ENCODE results near the gene APRT. TPM values are rescaled to one million over a fixed set of nuclear protein-coding genes. Genes with fewer than 3 reads are reported as not detected.

APRT gene
- total and polyA plus RNA-seq, 2 of the 4 experiments (the other 2 are of a cell fraction), result 40.5 to 157 TPM

DNA sequence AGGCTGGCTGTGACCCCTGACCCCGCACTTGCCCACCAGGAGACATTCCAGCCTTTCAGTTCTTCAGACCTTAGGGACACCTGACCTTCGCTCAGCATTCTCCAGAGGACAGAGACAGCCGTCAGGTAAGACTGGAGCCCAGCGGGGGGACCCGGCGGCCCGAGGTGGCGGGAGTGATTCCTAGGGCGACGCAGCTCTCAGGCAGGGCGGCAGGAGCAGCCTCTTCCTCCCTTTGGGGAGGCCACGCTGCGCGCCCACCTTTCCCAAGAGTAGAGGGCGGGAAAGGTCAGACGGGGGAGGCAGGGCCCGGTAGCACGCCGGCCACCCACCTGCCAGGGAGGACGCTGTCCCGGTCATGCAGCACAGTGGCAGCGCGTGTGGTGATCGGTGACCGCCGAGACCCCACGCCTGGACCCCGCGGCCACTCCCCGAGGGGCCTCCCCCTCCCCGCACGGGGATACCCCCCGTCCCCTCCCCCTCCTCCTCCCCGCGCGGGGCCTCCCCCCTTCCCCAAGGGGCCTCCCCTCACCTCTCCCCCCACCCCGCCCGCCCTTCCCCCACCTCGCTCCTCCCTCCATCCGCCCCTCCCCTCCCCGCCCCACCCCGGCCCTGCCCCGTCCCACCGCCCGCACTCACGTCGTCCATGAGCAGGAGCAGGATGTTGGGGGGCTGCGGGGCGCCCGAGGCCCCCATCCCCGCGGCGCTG lies 44.5 kb upstream of the APRT start (continued):
- no peak for TF ChIP-seq MAZ (IDR thresholded peaks at IDR 0.05; ENCODE audit: borderline replicate concordance, low read depth, low read length)
- TF ChIP-seq RCOR1 (IDR thresholded peaks at IDR 0.05; ENCODE audit: insufficient replicate concordance, low read length), result no peak

DNA sequence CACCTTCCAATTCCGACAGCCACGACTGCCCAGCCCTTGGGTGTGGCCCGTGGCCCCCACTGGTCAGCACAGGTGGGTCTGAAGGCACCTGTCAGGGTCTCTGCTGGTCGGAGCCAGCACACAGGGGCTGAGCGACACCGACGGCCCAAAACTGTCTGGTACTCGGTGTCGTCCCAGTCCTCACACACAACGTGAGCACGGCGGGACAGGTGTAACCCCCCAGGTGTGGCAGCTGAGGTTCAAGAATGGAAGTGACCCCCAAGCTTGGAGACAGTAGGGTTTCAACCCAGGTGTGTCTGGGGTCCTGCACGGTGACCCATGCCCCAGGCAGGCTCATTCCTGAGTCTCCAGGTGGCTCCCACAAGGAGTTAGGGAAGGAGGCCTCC lies 44.0 kb upstream of the APRT start:
- Histone ChIP-seq H3K9me1 (ENCODE audit: insufficient read depth, low read length) (0 out of 2 replicates have a peak, but pooled peaks cover 4% of the 10 kb centered on the region), H4K5ac (ENCODE audit: low read depth, low read length) (no peak overlapping the region), H3K4ac (ENCODE audit: low read depth, low read length) (peak overlapping the region; percentile 76), H3K56ac (ENCODE audit: extremely low read depth, insufficient read depth, low read length) (no peak overlapping the region), H4K20me1 (ENCODE audit: insufficient read depth, low read length) (peaks cover 19% of the 10 kb centered on the region), H3K14ac (replicated peaks; ENCODE audit: low read depth, low read length) (no peak overlapping the region; the same call in 1 of the 2 replicates), H3K27me3 (ENCODE audit: control insufficient read depth, insufficient read depth, low read length) (no peaks in the 10 kb centered on the region), H3K9ac (ENCODE audit: low read depth, low read length) (peak overlapping the region; percentile 54), H2AK9ac (replicated peaks; ENCODE audit: low read depth, low read length, poor library complexity) (peak overlapping the region; percentile 96), H3K79me1 (ENCODE audit: low read depth in 1 of 2, low read length in 2 of 2) (peaks cover 9 to 38% of the 10 kb centered on the region in 2 experiments), H3K9me3 (ENCODE audit: control insufficient read depth, insufficient read depth, low read length) (no peaks in the 10 kb centered on the region), H3K4me3 (ENCODE audit: insufficient read depth, low read depth, low read length) (peak overlapping the region; percentile 46; the same call in 1 of the 2 replicates), H2BK5ac (ENCODE audit: low read depth, low read length, poor library complexity, severe bottlenecking) (no peak overlapping the region), H2BK120ac (ENCODE audit: low read depth, low read length) (no peak overlapping the region), H3K4me1 (ENCODE audit: control insufficient read depth, insufficient read depth, low read length) (peaks cover 9% of the 10 kb centered on the region), H3K18ac (ENCODE audit: low read depth, low read length) (no peak overlapping the region), H3K36me3 (ENCODE audit: control insufficient read depth, insufficient read depth, low read length) (peaks cover 22% of the 10 kb centered on the region), H3K23ac (ENCODE audit: low read depth, low read length) (no peak overlapping the region; the same call in 1 of the 2 replicates), H3K4me2 (ENCODE audit: low read depth, low read length) (peak overlapping the region; percentile 72), H2AFZ (replicated peaks; ENCODE audit: low read length, poor library complexity) (peak overlapping the region; percentile 8), H4K8ac (ENCODE audit: low read depth in 2 of 2, low read length in 2 of 2) (0 out of 4 replicates have a peak overlapping the region, but pooled peaks of 1 of the 2 experiments have one; percentile 33), H4K91ac (ENCODE audit: insufficient read depth, low read depth, low read length) (no peak overlapping the region), H3K27ac (ENCODE audit: insufficient read depth, low read length) (no peak overlapping the region), H2AK5ac (ENCODE audit: low read depth, low read length) (peak overlapping the region; percentile 82; the same call in 1 of the 2 replicates), H2BK15ac (ENCODE audit: low read depth, low read length) (no peak overlapping the region), H2BK20ac (ENCODE audit: low read depth, low read length) (no peak overlapping the region)
- dilution Hi-C loops (cut with HindIII; ENCODE audit: low sequenced_read_pairs, unreplicated experiment) (no loop called here), in situ Hi-C loops (cut with MboI; ENCODE audit: low sequenced_read_pairs) (no loop called here), intact Hi-C loops (cut with micrococcal nuclease) (loop anchor here (2.0 to 5.0 kb wide), 2 partner anchors 72 to 361 kb away; partner anchors contain the start of gene ZNF778)
- TF ChIP-seq, protein P1, sequence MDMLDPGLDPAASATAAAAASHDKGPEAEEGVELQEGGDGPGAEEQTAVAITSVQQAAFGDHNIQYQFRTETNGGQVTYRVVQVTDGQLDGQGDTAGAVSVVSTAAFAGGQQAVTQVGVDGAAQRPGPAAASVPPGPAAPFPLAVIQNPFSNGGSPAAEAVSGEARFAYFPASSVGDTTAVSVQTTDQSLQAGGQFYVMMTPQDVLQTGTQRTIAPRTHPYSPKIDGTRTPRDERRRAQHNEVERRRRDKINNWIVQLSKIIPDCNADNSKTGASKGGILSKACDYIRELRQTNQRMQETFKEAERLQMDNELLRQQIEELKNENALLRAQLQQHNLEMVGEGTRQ (IDR thresholded peaks at IDR 0.05; ENCODE audit: low read depth, low read length), result no peak
- no peak for TF ChIP-seq MXI1 (IDR thresholded peaks at IDR 0.05; ENCODE audit: borderline replicate concordance, low read depth, low read length)
- TF ChIP-seq RFX5 (IDR thresholded peaks at IDR 0.05; ENCODE audit: low read depth, low read length), result no peak
- TF ChIP-seq, protein P2, sequence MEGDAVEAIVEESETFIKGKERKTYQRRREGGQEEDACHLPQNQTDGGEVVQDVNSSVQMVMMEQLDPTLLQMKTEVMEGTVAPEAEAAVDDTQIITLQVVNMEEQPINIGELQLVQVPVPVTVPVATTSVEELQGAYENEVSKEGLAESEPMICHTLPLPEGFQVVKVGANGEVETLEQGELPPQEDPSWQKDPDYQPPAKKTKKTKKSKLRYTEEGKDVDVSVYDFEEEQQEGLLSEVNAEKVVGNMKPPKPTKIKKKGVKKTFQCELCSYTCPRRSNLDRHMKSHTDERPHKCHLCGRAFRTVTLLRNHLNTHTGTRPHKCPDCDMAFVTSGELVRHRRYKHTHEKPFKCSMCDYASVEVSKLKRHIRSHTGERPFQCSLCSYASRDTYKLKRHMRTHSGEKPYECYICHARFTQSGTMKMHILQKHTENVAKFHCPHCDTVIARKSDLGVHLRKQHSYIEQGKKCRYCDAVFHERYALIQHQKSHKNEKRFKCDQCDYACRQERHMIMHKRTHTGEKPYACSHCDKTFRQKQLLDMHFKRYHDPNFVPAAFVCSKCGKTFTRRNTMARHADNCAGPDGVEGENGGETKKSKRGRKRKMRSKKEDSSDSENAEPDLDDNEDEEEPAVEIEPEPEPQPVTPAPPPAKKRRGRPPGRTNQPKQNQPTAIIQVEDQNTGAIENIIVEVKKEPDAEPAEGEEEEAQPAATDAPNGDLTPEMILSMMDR (conservative IDR thresholded peaks at IDR 0.05; ENCODE audit: low read depth, low read length), result no peak
- TF ChIP-seq CHD1 (IDR thresholded peaks at IDR 0.05; ENCODE audit: low read depth, low read length), result no peak
- no peak for TF ChIP-seq CEBPB (IDR thresholded peaks at IDR 0.05; ENCODE audit: low read depth, low read length)
- no peak for TF ChIP-seq BHLHE40 (IDR thresholded peaks at IDR 0.05; ENCODE audit: low read depth, low read length)
- TF ChIP-seq MAZ (IDR thresholded peaks at IDR 0.05; ENCODE audit: borderline replicate concordance, low read depth, low read length), result no peak
- no peak for ATAC-seq (ENCODE audit: low read depth)
- 81% methylated on average over 10 of the region's 13 CpGs; no CpG with 5 or more reads in 1 of the 2 experiments for WGBS, 2 experiments (ENCODE audit: extremely low coverage in 2 of 2, insufficient read length in 1 of 2)
- CTCF ChIA-PET, result no interaction called here
- POLR2A ChIA-PET (ENCODE audit: unreplicated experiment), result no interaction called here
- no peak for DNase-seq
- BruUV-seq (replicated peaks), result no TSS peak

Data from IMR-90 (cell line).